SK-N-SH (cell line): ENCODE data around the gene SFN.

Source experiments
- CHD2 ChIP-seq: fragments of 150-350 bp; IDR thresholded peaks from 2 replicates; pipeline ENCODE4 v1.6.1; 2018; ENCODE audit warnings: low read length; ENCODE audit not compliant: partially characterized antibody
- EZH2phosphoT487 ChIP-seq: fragments of 200-600 bp; sonication (generic); IDR thresholded peaks from 2 replicates; pipeline ENCODE4 v1.6.1; 2017; ENCODE audit warnings: low read depth, mixed run types, mild to moderate bottlenecking, antibody characterized with exemption, moderate library complexity, borderline replicate concordance
- GABPA ChIP-seq: IDR thresholded peaks from 2 replicates; pipeline ENCODE4 v1.4.0; 2012; ENCODE audit warnings: low read depth, mild to moderate bottlenecking
- POLR2AphosphoS5 ChIP-seq: IDR thresholded peaks from 2 replicates; pipeline ENCODE4 v1.6.1; 2012; ENCODE audit warnings: low read depth, low read length
- RAD21 ChIP-seq: IDR thresholded peaks from 2 replicates; pipeline ENCODE4 v1.6.1; 2012; ENCODE audit warnings: mild to moderate bottlenecking, low read length
- TF ChIP-seq, protein P1 (sequence below): fragments of 200-600 bp; sonication (generic); IDR thresholded peaks from 2 replicates; pipeline ENCODE4 v1.6.1; 2017; ENCODE audit warnings: antibody characterized with exemption, mild to moderate bottlenecking, moderate library complexity
- TF ChIP-seq, protein P2 (sequence below): IDR thresholded peaks from 2 replicates; pipeline ENCODE4 v1.6.1; 2012; ENCODE audit warnings: mild to moderate bottlenecking, low read depth, low read length, moderate library complexity

DNA sequence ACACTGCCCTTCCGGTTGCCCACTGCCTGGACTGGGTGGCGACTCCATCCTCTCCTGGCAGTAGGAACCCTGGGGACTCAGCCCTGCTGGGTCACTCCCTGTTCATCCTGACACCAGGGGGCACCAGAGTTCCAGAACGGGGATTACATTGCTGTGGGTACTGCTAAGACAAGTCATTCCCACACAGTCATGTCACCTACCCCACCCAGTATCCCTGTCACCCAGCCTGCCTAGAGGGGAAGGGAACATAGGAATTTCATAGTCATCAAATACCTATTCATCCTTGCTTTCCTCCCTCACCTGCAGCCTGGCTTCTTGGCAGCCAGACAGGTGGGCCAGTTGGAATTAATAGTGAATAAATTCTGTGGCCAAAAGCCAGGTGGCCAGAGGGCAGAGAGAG is 9.8 kb upstream of the SFN start:
- TF ChIP-seq POLR2AphosphoS5 (no peak), GABPA (no peak), RAD21 (peak; percentile 74), CHD2 (no peak), EZH2phosphoT487 (no peak)
- TF ChIP-seq, protein P1, sequence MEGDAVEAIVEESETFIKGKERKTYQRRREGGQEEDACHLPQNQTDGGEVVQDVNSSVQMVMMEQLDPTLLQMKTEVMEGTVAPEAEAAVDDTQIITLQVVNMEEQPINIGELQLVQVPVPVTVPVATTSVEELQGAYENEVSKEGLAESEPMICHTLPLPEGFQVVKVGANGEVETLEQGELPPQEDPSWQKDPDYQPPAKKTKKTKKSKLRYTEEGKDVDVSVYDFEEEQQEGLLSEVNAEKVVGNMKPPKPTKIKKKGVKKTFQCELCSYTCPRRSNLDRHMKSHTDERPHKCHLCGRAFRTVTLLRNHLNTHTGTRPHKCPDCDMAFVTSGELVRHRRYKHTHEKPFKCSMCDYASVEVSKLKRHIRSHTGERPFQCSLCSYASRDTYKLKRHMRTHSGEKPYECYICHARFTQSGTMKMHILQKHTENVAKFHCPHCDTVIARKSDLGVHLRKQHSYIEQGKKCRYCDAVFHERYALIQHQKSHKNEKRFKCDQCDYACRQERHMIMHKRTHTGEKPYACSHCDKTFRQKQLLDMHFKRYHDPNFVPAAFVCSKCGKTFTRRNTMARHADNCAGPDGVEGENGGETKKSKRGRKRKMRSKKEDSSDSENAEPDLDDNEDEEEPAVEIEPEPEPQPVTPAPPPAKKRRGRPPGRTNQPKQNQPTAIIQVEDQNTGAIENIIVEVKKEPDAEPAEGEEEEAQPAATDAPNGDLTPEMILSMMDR = peak; percentile 82
- TF ChIP-seq, protein P2, sequence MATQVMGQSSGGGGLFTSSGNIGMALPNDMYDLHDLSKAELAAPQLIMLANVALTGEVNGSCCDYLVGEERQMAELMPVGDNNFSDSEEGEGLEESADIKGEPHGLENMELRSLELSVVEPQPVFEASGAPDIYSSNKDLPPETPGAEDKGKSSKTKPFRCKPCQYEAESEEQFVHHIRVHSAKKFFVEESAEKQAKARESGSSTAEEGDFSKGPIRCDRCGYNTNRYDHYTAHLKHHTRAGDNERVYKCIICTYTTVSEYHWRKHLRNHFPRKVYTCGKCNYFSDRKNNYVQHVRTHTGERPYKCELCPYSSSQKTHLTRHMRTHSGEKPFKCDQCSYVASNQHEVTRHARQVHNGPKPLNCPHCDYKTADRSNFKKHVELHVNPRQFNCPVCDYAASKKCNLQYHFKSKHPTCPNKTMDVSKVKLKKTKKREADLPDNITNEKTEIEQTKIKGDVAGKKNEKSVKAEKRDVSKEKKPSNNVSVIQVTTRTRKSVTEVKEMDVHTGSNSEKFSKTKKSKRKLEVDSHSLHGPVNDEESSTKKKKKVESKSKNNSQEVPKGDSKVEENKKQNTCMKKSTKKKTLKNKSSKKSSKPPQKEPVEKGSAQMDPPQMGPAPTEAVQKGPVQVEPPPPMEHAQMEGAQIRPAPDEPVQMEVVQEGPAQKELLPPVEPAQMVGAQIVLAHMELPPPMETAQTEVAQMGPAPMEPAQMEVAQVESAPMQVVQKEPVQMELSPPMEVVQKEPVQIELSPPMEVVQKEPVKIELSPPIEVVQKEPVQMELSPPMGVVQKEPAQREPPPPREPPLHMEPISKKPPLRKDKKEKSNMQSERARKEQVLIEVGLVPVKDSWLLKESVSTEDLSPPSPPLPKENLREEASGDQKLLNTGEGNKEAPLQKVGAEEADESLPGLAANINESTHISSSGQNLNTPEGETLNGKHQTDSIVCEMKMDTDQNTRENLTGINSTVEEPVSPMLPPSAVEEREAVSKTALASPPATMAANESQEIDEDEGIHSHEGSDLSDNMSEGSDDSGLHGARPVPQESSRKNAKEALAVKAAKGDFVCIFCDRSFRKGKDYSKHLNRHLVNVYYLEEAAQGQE = no peak
